ENCODE data around the gene TNRC6A.

- TF ChIP-seq, protein P1, sequence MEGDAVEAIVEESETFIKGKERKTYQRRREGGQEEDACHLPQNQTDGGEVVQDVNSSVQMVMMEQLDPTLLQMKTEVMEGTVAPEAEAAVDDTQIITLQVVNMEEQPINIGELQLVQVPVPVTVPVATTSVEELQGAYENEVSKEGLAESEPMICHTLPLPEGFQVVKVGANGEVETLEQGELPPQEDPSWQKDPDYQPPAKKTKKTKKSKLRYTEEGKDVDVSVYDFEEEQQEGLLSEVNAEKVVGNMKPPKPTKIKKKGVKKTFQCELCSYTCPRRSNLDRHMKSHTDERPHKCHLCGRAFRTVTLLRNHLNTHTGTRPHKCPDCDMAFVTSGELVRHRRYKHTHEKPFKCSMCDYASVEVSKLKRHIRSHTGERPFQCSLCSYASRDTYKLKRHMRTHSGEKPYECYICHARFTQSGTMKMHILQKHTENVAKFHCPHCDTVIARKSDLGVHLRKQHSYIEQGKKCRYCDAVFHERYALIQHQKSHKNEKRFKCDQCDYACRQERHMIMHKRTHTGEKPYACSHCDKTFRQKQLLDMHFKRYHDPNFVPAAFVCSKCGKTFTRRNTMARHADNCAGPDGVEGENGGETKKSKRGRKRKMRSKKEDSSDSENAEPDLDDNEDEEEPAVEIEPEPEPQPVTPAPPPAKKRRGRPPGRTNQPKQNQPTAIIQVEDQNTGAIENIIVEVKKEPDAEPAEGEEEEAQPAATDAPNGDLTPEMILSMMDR (conservative IDR thresholded peaks at IDR 0.05; ENCODE audit: low read length), result no peak
- TF ChIP-seq EZH2phosphoT487 (IDR thresholded peaks at IDR 0.05; ENCODE audit: borderline replicate concordance, low read depth, low read length), result no peak
These were observed 76.0 kb downstream of the TNRC6A start for GRCh38 chr16:24805484-24805883.

All from OCI-LY7 (cell line).